Measurements from ENCODE around the gene COL26A1. TPM values are rescaled to one million over a fixed set of nuclear protein-coding genes. Genes with fewer than 3 reads are reported as not detected.
"Not testable (repeated sequence)": the region's sequence is repeated elsewhere in the genome, so short reads cannot be mapped to it uniquely, and the experiment has no call there.

The COL26A1 gene
- total RNA-seq, 2 donors from 2014 or later, result not detected

- Histone ChIP-seq H3K27ac (no peak overlapping the region), H3K4me1 (no peaks in the 10 kb centered on the region), H3K9me3 (no peaks in the 10 kb centered on the region), H3K27me3 (no peaks in the 10 kb centered on the region), H3K36me3 (no peaks in the 10 kb centered on the region), H3K4me3 (no peak overlapping the region)
- no peak for TF ChIP-seq CTCF (IDR thresholded peaks at IDR 0.05)
- no peak for DNase-seq (ENCODE audit: low spot score)
Measured at GRCh38 chr7:101486433-101487104, 123.9 kb downstream of the COL26A1 start.

GRCh38 chr7:101487105-101487458, 124.4 kb downstream of the COL26A1 start:
- Histone ChIP-seq H3K27ac (no peak overlapping the region), H3K4me3 (no peak overlapping the region), H3K36me3 (no peaks in the 10 kb centered on the region), H3K9me3 (no peaks in the 10 kb centered on the region), H3K27me3 (no peaks in the 10 kb centered on the region), H3K4me1 (no peaks in the 10 kb centered on the region)
- TF ChIP-seq CTCF (IDR thresholded peaks at IDR 0.05), result no peak
- DNase-seq (ENCODE audit: low spot score), result no peak

- H3K4me3 ChIP-seq, result no peak overlapping the region
- TF ChIP-seq CTCF (IDR thresholded peaks at IDR 0.05), result no peak
- H3K4me1 ChIP-seq, result no peaks in the 10 kb centered on the region
- H3K36me3 ChIP-seq, result no peaks in the 10 kb centered on the region
- H3K27me3 ChIP-seq, result no peaks in the 10 kb centered on the region
- no peak for DNase-seq (ENCODE audit: low spot score)
- no peak overlapping the region for H3K27ac ChIP-seq
- H3K9me3 ChIP-seq, result no peaks in the 10 kb centered on the region
Measured at GRCh38 chr7:101487753-101488152, 125.1 kb downstream of the COL26A1 start.

GRCh38 chr7:101488826-101489572, 126.3 kb downstream of the COL26A1 start:
- DNase-seq (ENCODE audit: low spot score), result no peak
- no peak for TF ChIP-seq CTCF (IDR thresholded peaks at IDR 0.05)
- Histone ChIP-seq H3K27ac (no peak overlapping the region), H3K4me3 (no peak overlapping the region), H3K36me3 (no peaks in the 10 kb centered on the region), H3K4me1 (no peaks in the 10 kb centered on the region), H3K27me3 (no peaks in the 10 kb centered on the region), H3K9me3 (no peaks in the 10 kb centered on the region)

GRCh38 chr7:101490439-101490838, 127.8 kb downstream of the COL26A1 start:
- not testable (repeated sequence) for H3K9me3 ChIP-seq; H3K36me3 ChIP-seq; H3K27ac ChIP-seq; H3K27me3 ChIP-seq; DNase-seq (ENCODE audit: low spot score); H3K4me1 ChIP-seq; H3K4me3 ChIP-seq

GRCh38 chr7:101491442-101491841, 128.8 kb downstream of the COL26A1 start:
- not testable (repeated sequence) for H3K27me3 ChIP-seq; H3K4me1 ChIP-seq; H3K36me3 ChIP-seq; H3K4me3 ChIP-seq; DNase-seq (ENCODE audit: low spot score); H3K27ac ChIP-seq; H3K9me3 ChIP-seq

Measured in right atrium auricular region (tissue), 2 donors.